Thyroid gland (tissue), 4 donors: Measurements from ENCODE around the gene XYLT2.

ENCODE experiments used
- CTCF ChIP-seq, 6 experiments: fragments of 200-600 bp in 3 of 6; fragments of 450-650 bp in 3 of 6; sonication (generic) in 3 of 6; IDR thresholded peaks; one replicate each; pipeline ENCODE4 v1.5.1; 2016 to 2019; ENCODE audit warnings: antibody characterized with exemption in 6 of 6, mild to moderate bottlenecking in 2 of 6, inconsistent platforms in 1 of 6, moderate library complexity in 1 of 6
- POLR2A ChIP-seq, 2 donors: fragments of 450-650 bp; IDR thresholded peaks; one replicate each; pipeline ENCODE4 v1.6.1; 2017; ENCODE audit warnings: antibody characterized with exemption in 2 of 2, mild to moderate bottlenecking in 2 of 2, moderate library complexity in 1 of 2

- TF ChIP-seq POLR2A (IDR thresholded peaks at IDR 0.05) = no peak
- TF ChIP-seq CTCF (IDR thresholded peaks at IDR 0.05) = no peak
Observed at GRCh38 chr17:50381260-50381815, 35.4 kb downstream of the XYLT2 start.
